Transverse colon (tissue), 4 donors: Measurements from ENCODE around the gene TECTA. TPM values are rescaled to one million over a fixed set of nuclear protein-coding genes. Genes with fewer than 3 reads are reported as not detected.

Experiments
- DNase-seq: peaks from one replicate; pipeline ENCODE4 v3.0.0-alpha.2; 2019
- H3K27ac ChIP-seq, 4 donors: fragments of 200-600 bp; sonication (generic); 2 replicates each; pipeline ENCODE4 v1.5.1; 2016 to 2018; ENCODE audit warnings: inconsistent platforms in 4 of 4
- H3K27me3 ChIP-seq: fragments of 200-600 bp; sonication (generic); 2 replicates; pipeline ENCODE4 v1.5.1; 2017; ENCODE audit warnings: inconsistent platforms
- H3K36me3 ChIP-seq, 4 donors: fragments of 200-600 bp; sonication (generic); 2 replicates each; pipeline ENCODE4 v1.5.1; 2017 to 2019; ENCODE audit warnings: inconsistent platforms in 4 of 4
- H3K4me1 ChIP-seq, 4 donors: fragments of 200-600 bp; sonication (generic); 2 replicates each; pipeline ENCODE4 v1.5.1; 2017 to 2020; ENCODE audit warnings: inconsistent platforms in 4 of 4
- H3K4me3 ChIP-seq, 4 donors: fragments of 200-600 bp; sonication (generic); 1 replicate in 1 of 4; 2 replicates in 3 of 4; pipeline versions ENCODE4 v1.5.1 to v1.6.1; 2017 to 2019; ENCODE audit warnings: inconsistent platforms in 4 of 4
- H3K9me3 ChIP-seq, 2 donors: fragments of 200-600 bp; sonication (generic); 2 replicates each; pipeline ENCODE4 v1.5.1; 2017 to 2019; ENCODE audit warnings: inconsistent platforms in 2 of 2
- CTCF ChIP-seq, 5 experiments: fragments of 200-600 bp in 3 of 5; fragments of 450-650 bp in 2 of 5; sonication (generic) in 3 of 5; IDR thresholded peaks; 1 replicate in 2 of 5; 2 replicates in 3 of 5; pipeline ENCODE4 v1.5.1; 2016 to 2017; ENCODE audit warnings: antibody characterized with exemption in 5 of 5, inconsistent platforms in 3 of 5, mild to moderate bottlenecking in 2 of 5, moderate library complexity in 1 of 5
- EP300 ChIP-seq: sonication (generic); formaldehyde crosslinking; IDR thresholded peaks from one replicate; pipeline ENCODE4 v1.6.1; 2017; ENCODE audit warnings: antibody characterized with exemption, low read depth
- POLR2A ChIP-seq: fragments of 450-650 bp; IDR thresholded peaks from one replicate; pipeline ENCODE4 v1.6.1; 2016; ENCODE audit warnings: antibody characterized with exemption, mild to moderate bottlenecking, moderate library complexity
- POLR2AphosphoS5 ChIP-seq, 3 donors: sonication (generic); formaldehyde crosslinking; IDR thresholded peaks; one replicate each; pipeline ENCODE4 v1.6.1; 2016; ENCODE audit warnings: antibody characterized with exemption in 3 of 3
- WGBS, 2 donors: methylation state at CpG; one replicate each; pipeline ENCODE4 v1.1.5; 2018; ENCODE audit warnings: low coverage in 1 of 2; 5-methylcytosine and 5-hydroxymethylcytosine counted together
- in situ Hi-C, 4 donors: fragments of 200-750 bp; cut with MboI; loops; one replicate each; pipeline versions ENCODE4 v1.15.0 to v1.15.1; 2017; ENCODE audit warnings: low sequenced_read_pairs in 3 of 4, low pct_ligation_motif_present in 1 of 4, low pct_unique_long_range_greater_than_20kb in 1 of 4
- intact Hi-C: fragments of 100-400 bp; cut with DNase I; formaldehyde crosslinking; loops from one replicate; pipeline ENCODE4 v1.15.1; 2023; ENCODE audit warnings: low total_unique reads
- total RNA-seq, 4 donors: library from RNA; depleted of rRNA; stranded (reverse); fragments of >200 nt; gene quantifications; one replicate each; pipeline ENCODE4 v1.1.0, GENCODE V29; 2016

TECTA gene
- total RNA-seq, 4 donors from 2014 or later: 0.20 to 1.1 (median 0.44) TPM

DNA sequence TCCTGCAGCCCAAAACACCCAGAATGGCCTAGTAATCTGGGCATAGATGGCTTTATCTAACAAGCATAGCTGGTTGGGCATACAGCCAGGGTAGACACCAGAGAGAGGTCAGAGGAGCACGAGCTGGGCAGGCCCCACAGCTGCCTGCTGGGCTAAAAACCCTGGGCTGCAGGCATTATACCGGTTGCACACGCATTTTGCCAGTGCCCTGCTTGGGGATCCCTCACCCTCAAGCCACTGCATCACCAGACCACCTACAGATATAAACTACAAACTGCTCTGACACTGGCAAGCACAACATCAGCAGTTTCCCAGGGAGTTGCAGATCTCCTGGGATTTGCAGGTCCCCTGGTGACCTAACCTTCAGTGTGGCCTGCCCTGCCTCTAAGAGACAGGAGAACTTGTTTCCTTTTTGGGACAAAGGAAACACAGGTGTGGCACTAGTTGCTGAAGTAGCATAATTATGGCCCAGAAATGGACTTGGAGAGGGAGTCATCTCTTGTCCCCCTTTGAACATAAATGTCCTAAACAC, 112.4 kb downstream of the TECTA start:
- WGBS, 2 donors: 75% methylated on average over 3 of the region's 3 CpGs; no CpG with 5 or more reads in 1 of the 2 donors
- no peaks in the 10 kb centered on the region for H3K4me1 ChIP-seq

DNA sequence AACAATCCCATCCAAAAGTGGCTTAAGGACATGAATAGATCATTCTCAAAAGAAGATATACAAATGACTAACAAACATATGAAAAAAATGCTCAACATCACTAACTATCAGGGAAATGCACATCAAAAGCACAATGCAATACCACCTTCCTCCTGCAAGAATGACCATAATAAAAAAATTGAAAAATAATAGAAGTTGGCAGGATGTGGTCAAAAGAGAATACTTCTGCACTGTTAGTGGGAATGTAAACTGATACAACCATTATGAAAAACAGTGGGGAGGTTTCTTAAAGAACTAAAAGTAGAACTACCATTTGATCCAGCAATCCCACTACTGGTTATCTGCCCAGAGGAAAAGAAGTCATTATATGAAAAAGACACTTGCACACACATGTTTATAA, 113.8 kb downstream of the TECTA start:
- Histone ChIP-seq H3K4me3 (no peak overlapping the region), H3K4me1 (no peaks in the 10 kb centered on the region), H3K27me3 (no peaks in the 10 kb centered on the region), H3K36me3 (no peaks in the 10 kb centered on the region), H3K27ac (no peak overlapping the region), H3K9me3 (no peaks in the 10 kb centered on the region)
- no peak for TF ChIP-seq CTCF (IDR thresholded peaks at IDR 0.05)
- no peak for TF ChIP-seq POLR2A
- TF ChIP-seq POLR2AphosphoS5 (IDR thresholded peaks at IDR 0.05): no peak
- TF ChIP-seq EP300: no peak
- in situ Hi-C loops (no loop called here), intact Hi-C loops (no loop called here)
- DNase-seq: no peak

More for the DNA sequence above, 112.4 kb downstream of the TECTA start:
- intact Hi-C loops: no loop called here
- no peak overlapping the region for H3K4me3 ChIP-seq
- TF ChIP-seq POLR2AphosphoS5 (IDR thresholded peaks at IDR 0.05) (no peak), EP300 (no peak), POLR2A (no peak), CTCF (IDR thresholded peaks at IDR 0.05) (no peak)
- DNase-seq: no peak
- H3K9me3 ChIP-seq: no peaks in the 10 kb centered on the region
- H3K36me3 ChIP-seq: no peaks in the 10 kb centered on the region
- H3K27ac ChIP-seq: no peak overlapping the region
- in situ Hi-C loops: no loop called here
- no peaks in the 10 kb centered on the region for H3K27me3 ChIP-seq

DNA sequence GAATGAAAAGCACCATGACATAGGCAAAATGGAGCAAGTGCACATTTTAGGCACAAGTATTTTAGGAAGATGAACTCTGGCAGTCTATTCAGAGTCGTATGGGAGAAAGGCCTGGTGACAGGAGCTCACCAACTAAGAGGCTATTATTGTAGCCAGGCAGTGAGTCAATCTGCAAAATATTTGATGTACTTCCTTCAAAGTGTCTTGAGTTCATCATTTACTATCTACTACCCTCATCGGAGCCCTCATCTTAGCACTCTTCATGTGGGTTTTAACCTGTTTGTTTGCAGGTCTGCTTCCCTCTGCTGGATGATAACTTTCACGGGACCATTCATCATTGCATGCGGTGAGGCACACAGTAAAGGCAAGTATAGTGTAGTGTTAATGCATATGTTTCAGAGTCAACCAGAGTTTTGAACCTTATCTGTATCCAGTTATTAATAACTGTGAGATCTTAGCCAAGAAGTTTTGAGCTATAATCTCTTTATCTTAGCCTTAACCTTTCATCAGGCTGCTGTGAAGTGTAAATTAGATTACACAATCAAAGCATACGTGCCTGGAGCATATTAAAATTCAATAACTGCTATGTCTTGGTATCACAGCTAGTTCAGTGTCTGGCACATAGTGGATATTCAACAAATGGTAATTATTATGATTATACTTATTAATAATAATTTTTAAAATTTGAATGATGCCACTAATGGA, 120.6 kb downstream of the TECTA start:
- Histone ChIP-seq H3K9me3 (no peaks in the 10 kb centered on the region), H3K27ac (no peak overlapping the region), H3K4me3 (no peak overlapping the region), H3K36me3 (no peaks in the 10 kb centered on the region), H3K4me1 (no peaks in the 10 kb centered on the region), H3K27me3 (peaks cover 5% of the 10 kb centered on the region)
- intact Hi-C loops (no loop called here), in situ Hi-C loops (no loop called here)
- no peak for DNase-seq
- TF ChIP-seq EP300 (no peak), POLR2A (no peak), CTCF (IDR thresholded peaks at IDR 0.05) (no peak), POLR2AphosphoS5 (IDR thresholded peaks at IDR 0.05) (no peak)
- 52 to 70% methylated on average over 3 to 5 of the region's 5 CpGs for WGBS, 2 donors

DNA sequence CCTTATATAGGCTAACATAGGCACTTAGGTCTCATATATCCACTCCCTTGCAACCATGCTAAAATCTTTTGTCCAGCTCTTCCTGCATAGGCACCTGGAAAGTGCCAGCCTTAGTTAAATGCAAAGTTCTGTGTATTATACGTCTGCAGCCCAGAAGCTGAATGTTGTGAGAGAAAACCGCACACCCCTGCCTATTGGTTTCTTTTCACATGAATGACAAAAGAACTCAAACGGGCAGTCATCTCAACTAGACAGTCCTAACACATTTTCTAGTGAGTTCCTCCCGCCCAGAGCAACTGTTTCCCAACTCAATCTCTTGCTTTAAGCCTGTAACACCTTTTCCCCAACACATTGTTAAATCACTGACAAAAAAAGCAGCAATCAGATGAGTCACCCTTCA, 122.1 kb downstream of the TECTA start:
- in situ Hi-C loops: no loop called here
- Histone ChIP-seq H3K4me3 (no peak overlapping the region), H3K27ac (no peak overlapping the region)

More for the DNA sequence above, 122.1 kb downstream of the TECTA start:
- Histone ChIP-seq H3K9me3 (no peaks in the 10 kb centered on the region), H3K27me3 (peaks cover 5% of the 10 kb centered on the region), H3K36me3 (no peaks in the 10 kb centered on the region), H3K4me1 (no peaks in the 10 kb centered on the region)
- intact Hi-C loops: no loop called here
- no peak for DNase-seq
- no peak for TF ChIP-seq EP300
- no peak for TF ChIP-seq POLR2AphosphoS5 (IDR thresholded peaks at IDR 0.05)
- TF ChIP-seq POLR2A: no peak
- TF ChIP-seq CTCF (IDR thresholded peaks at IDR 0.05): no peak
- 61 to 72% methylated on average over 3 to 4 of the region's 4 CpGs for WGBS, 2 donors
